Panc1 (cell line): Measurements from ENCODE around the gene CTSO.
"Not testable (repeated sequence)": the region's sequence is repeated elsewhere in the genome, so short reads cannot be mapped to it uniquely, and the experiment has no call there.

Experiments
- CTCF ChIP-seq: fragments of 450-650 bp; IDR thresholded peaks from 2 replicates; pipeline ENCODE4 v1.5.1; 2017; ENCODE audit warnings: mild to moderate bottlenecking
- POLR2AphosphoS5 ChIP-seq: IDR thresholded peaks from 2 replicates; pipeline ENCODE4 v1.6.1; 2012; ENCODE audit warnings: mild to moderate bottlenecking, low read depth, low read length, moderate library complexity

- not testable (repeated sequence) for TF ChIP-seq CTCF, POLR2AphosphoS5
Observed at GRCh38 chr4:155898371-155898770, 55.3 kb downstream of the CTSO start.
